GM15510 (cell line): ENCODE results near the gene FILIP1.

Experiments used
- POLR2A ChIP-seq: IDR thresholded peaks from 3 replicates; pipeline ENCODE4 v1.6.1; 2011; ENCODE audit warnings: borderline replicate concordance; ENCODE audit not compliant: insufficient read length; ENCODE audit errors: extremely low read depth

FILIP1 gene

GRCh38 chr6:75280131-75280855 lies 213.3 kb downstream of the FILIP1 start:
- no peak for TF ChIP-seq POLR2A

GRCh38 chr6:75279418-75279817 lies 214.2 kb downstream of the FILIP1 start:
- TF ChIP-seq POLR2A = no peak

GRCh38 chr6:75278474-75279077 lies 215.0 kb downstream of the FILIP1 start:
- no peak for TF ChIP-seq POLR2A

- TF ChIP-seq POLR2A = no peak
Measured at GRCh38 chr6:75275067-75275466, 218.5 kb downstream of the FILIP1 start.

- TF ChIP-seq POLR2A = no peak
Measured at GRCh38 chr6:75273009-75273408, 220.6 kb downstream of the FILIP1 start.

- TF ChIP-seq POLR2A = no peak
Measured at GRCh38 chr6:75272145-75272840, 221.3 kb downstream of the FILIP1 start.

- no peak for TF ChIP-seq POLR2A
Measured at GRCh38 chr6:75268988-75269354, 224.6 kb downstream of the FILIP1 start.

- TF ChIP-seq POLR2A = no peak
Measured at GRCh38 chr6:75268121-75268987, 225.2 kb downstream of the FILIP1 start.

GRCh38 chr6:75267461-75267860 lies 226.1 kb downstream of the FILIP1 start:
- TF ChIP-seq POLR2A = no peak

GRCh38 chr6:75266716-75267291 lies 226.8 kb downstream of the FILIP1 start:
- no peak for TF ChIP-seq POLR2A

GRCh38 chr6:75263401-75263750 lies 230.2 kb downstream of the FILIP1 start:
- TF ChIP-seq POLR2A = no peak

GRCh38 chr6:75262716-75263400 lies 230.7 kb downstream of the FILIP1 start:
- no peak for TF ChIP-seq POLR2A

GRCh38 chr6:75261299-75261698 lies 232.3 kb downstream of the FILIP1 start:
- no peak for TF ChIP-seq POLR2A
